Measurements from ENCODE around the gene RNF13.

RNF13 gene

DNA sequence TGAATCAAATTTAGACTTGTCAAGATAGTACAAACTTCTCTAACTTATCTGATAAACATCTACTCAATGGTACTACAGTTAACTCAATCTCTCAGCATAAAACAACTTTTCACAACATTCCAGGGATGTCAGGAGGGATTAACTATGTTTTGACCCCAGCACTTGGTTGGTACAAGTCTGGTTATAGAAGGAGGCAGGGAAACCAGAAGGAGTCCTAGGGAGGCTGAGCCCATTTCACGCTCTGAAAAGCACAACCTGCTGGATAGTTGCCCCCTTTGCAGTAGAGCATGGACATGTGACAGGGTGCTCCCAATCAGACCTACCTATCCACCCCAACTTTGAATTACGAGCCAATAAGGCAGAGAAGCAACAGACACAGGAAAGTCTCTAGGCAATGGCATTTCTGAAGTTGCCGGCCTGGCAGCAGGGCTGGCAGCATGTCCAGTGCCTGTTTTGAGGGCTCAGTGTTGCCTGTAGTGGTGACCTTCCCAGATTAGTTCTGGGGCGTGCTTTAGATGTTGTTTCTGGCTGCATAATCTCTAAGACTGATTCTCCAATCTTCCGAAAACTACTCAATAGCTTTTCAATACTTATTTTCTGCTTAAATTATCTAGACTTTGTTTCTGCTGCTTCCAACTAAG lies 28.8 kb upstream of the RNF13 start:
- TF ChIP-seq, protein P1, sequence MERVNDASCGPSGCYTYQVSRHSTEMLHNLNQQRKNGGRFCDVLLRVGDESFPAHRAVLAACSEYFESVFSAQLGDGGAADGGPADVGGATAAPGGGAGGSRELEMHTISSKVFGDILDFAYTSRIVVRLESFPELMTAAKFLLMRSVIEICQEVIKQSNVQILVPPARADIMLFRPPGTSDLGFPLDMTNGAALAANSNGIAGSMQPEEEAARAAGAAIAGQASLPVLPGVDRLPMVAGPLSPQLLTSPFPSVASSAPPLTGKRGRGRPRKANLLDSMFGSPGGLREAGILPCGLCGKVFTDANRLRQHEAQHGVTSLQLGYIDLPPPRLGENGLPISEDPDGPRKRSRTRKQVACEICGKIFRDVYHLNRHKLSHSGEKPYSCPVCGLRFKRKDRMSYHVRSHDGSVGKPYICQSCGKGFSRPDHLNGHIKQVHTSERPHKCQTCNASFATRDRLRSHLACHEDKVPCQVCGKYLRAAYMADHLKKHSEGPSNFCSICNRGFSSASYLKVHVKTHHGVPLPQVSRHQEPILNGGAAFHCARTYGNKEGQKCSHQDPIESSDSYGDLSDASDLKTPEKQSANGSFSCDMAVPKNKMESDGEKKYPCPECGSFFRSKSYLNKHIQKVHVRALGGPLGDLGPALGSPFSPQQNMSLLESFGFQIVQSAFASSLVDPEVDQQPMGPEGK (CRISPR knock-in tag; IDR thresholded peaks at IDR 0.05; ENCODE audit: borderline replicate concordance), result no peak
- TF ChIP-seq CSDC2 (CRISPR knock-in tag; IDR thresholded peaks at IDR 0.05) (0 out of 2 replicates have a peak, but pooled peaks have one; percentile 54), PPARA (CRISPR knock-in tag; IDR thresholded peaks at IDR 0.05; ENCODE audit: borderline replicate concordance) (no peak), ZFP3 (CRISPR knock-in tag; IDR thresholded peaks at IDR 0.05) (no peak)
- ATAC-seq, result peak; percentile 63

DNA sequence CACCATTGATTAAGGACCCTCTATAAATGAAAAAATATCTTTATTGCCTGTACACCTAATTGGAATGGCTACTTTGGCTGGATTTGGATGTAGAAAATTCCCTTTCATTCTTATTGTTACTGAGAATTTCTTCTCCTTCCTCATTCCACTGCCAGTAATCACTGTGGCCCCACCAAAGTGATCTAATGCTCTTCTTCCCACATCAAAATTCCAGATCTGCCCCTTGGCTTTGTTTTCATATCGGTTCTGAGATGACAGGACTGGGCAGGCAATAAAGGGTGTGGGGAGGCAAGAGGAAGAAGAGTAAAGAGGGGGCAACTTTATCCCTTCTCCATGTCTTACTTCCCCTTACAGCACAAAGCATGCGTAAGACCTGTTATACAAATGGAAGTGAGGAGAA lies 22.7 kb upstream of the RNF13 start:
- no peak for ATAC-seq
- no peak for TF ChIP-seq BACH2 (CRISPR knock-in tag; IDR thresholded peaks at IDR 0.05; ENCODE audit: borderline replicate concordance)
- no peak for TF ChIP-seq SNAI2 (CRISPR knock-in tag; IDR thresholded peaks at IDR 0.05)
- TF ChIP-seq ESRRG (CRISPR knock-in tag; IDR thresholded peaks at IDR 0.05), result no peak
- TF ChIP-seq, protein P2, sequence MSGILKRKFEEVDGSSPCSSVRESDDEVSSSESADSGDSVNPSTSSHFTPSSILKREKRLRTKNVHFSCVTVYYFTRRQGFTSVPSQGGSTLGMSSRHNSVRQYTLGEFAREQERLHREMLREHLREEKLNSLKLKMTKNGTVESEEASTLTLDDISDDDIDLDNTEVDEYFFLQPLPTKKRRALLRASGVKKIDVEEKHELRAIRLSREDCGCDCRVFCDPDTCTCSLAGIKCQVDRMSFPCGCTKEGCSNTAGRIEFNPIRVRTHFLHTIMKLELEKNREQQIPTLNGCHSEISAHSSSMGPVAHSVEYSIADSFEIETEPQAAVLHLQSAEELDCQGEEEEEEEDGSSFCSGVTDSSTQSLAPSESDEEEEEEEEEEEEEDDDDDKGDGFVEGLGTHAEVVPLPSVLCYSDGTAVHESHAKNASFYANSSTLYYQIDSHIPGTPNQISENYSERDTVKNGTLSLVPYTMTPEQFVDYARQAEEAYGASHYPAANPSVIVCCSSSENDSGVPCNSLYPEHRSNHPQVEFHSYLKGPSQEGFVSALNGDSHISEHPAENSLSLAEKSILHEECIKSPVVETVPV (CRISPR knock-in tag; IDR thresholded peaks at IDR 0.05), result no peak
- TF ChIP-seq ZFP30 (CRISPR knock-in tag; IDR thresholded peaks at IDR 0.05), result no peak
- no peak for TF ChIP-seq ZNF8 (CRISPR knock-in tag; IDR thresholded peaks at IDR 0.05)
- no peak for TF ChIP-seq TCF4 (CRISPR knock-in tag; IDR thresholded peaks at IDR 0.05; ENCODE audit: borderline replicate concordance)
- TF ChIP-seq, protein P3, sequence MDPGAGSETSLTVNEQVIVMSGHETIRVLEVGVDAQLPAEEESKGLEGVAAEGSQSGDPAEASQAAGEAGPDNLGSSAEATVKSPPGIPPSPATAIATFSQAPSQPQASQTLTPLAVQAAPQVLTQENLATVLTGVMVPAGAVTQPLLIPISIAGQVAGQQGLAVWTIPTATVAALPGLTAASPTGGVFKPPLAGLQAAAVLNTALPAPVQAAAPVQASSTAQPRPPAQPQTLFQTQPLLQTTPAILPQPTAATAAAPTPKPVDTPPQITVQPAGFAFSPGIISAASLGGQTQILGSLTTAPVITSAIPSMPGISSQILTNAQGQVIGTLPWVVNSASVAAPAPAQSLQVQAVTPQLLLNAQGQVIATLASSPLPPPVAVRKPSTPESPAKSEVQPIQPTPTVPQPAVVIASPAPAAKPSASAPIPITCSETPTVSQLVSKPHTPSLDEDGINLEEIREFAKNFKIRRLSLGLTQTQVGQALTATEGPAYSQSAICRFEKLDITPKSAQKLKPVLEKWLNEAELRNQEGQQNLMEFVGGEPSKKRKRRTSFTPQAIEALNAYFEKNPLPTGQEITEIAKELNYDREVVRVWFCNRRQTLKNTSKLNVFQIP (CRISPR knock-in tag; IDR thresholded peaks at IDR 0.05; ENCODE audit: borderline replicate concordance, low read depth), result no peak
- no peak for TF ChIP-seq GLIS3 (CRISPR knock-in tag; IDR thresholded peaks at IDR 0.05)
- TF ChIP-seq CSDC2 (CRISPR knock-in tag; IDR thresholded peaks at IDR 0.05), result no peak
- no peak for TF ChIP-seq ZC3H10 (CRISPR knock-in tag; IDR thresholded peaks at IDR 0.05)
- TF ChIP-seq ZFP3 (CRISPR knock-in tag; IDR thresholded peaks at IDR 0.05), result no peak
- no peak for TF ChIP-seq ISL1 (CRISPR knock-in tag; IDR thresholded peaks at IDR 0.05)

DNA sequence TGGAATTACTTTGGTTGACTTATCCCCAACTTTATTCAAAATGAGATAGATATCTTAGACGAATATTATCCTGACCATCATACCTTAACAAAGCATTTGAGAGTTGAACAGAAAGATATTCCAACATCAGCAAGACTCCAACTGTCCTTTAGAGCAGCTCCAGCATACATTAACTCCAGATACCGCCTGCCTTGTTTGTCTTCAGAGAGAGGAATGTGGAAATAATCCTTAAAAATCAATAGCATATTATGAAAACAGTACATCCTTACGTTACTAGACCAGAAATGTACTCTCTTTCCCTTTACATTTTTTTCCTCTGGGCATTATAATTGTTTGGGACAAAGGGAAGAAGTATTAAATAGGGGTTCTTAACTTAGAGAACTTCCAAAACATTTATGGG lies 22.3 kb upstream of the RNF13 start:
- no peak for TF ChIP-seq CSDC2 (CRISPR knock-in tag; IDR thresholded peaks at IDR 0.05)
- TF ChIP-seq ZC3H10 (CRISPR knock-in tag; IDR thresholded peaks at IDR 0.05), result no peak
- no peak for TF ChIP-seq BACH2 (CRISPR knock-in tag; IDR thresholded peaks at IDR 0.05; ENCODE audit: borderline replicate concordance)
- TF ChIP-seq, protein P4, sequence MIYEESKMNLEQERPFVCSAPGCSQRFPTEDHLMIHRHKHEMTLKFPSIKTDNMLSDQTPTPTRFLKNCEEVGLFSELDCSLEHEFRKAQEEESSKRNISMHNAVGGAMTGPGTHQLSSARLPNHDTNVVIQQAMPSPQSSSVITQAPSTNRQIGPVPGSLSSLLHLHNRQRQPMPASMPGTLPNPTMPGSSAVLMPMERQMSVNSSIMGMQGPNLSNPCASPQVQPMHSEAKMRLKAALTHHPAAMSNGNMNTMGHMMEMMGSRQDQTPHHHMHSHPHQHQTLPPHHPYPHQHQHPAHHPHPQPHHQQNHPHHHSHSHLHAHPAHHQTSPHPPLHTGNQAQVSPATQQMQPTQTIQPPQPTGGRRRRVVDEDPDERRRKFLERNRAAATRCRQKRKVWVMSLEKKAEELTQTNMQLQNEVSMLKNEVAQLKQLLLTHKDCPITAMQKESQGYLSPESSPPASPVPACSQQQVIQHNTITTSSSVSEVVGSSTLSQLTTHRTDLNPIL (CRISPR knock-in tag; IDR thresholded peaks at IDR 0.05; ENCODE audit: low read depth), result no peak
- TF ChIP-seq, protein P3 (CRISPR knock-in tag; IDR thresholded peaks at IDR 0.05; ENCODE audit: borderline replicate concordance, low read depth), result no peak
- TF ChIP-seq, protein P2 (CRISPR knock-in tag; IDR thresholded peaks at IDR 0.05), result no peak
- no peak for TF ChIP-seq PPARA (CRISPR knock-in tag; IDR thresholded peaks at IDR 0.05; ENCODE audit: borderline replicate concordance)
- no peak for TF ChIP-seq ZFP3 (CRISPR knock-in tag; IDR thresholded peaks at IDR 0.05)
- no peak for ATAC-seq

Measured in SK-N-SH treated with all-trans-retinoic acid at 6 μM for 48 hours (cell line).